Loucy (cell line): ENCODE data around the gene GALNT1.
"Not testable (repeated sequence)": the region's sequence is repeated elsewhere in the genome, so short reads cannot be mapped to it uniquely, and the experiment has no call there.

Experiments used
- H2AFZ ChIP-seq: fragments of 200-600 bp; sonication (generic); 2 replicates; pipeline ENCODE4 v1.6.0; 2016; ENCODE audit warnings: antibody characterized with exemption, mild to moderate bottlenecking, low read length, moderate library complexity
- H3F3A ChIP-seq: fragments of 200-600 bp; 2 replicates; pipeline ENCODE4 v1.6.0; 2016; ENCODE audit warnings: antibody characterized with exemption, low read depth, mild to moderate bottlenecking
- H3K27me3 ChIP-seq: fragments of 200-600 bp; sonication (generic); 2 replicates; pipeline ENCODE4 v1.6.1; 2014; ENCODE audit warnings: low read length, mild to moderate bottlenecking; ENCODE audit not compliant: insufficient read depth, poor library complexity, severe bottlenecking
- H3K36me3 ChIP-seq: fragments of 200-600 bp; sonication (generic); 2 replicates; pipeline ENCODE4 v1.6.1; 2016; ENCODE audit warnings: low read length; ENCODE audit not compliant: insufficient read depth
- H3K4me1 ChIP-seq: fragments of 200-600 bp; sonication (generic); 2 replicates; pipeline ENCODE4 v1.5.1; 2014; ENCODE audit warnings: low read length, mild to moderate bottlenecking; ENCODE audit not compliant: insufficient read depth, poor library complexity, severe bottlenecking
- H3K4me2 ChIP-seq: fragments of 200-600 bp; sonication (generic); 2 replicates; pipeline ENCODE4 v1.6.0; 2014; ENCODE audit warnings: antibody characterized with exemption, low read length, low read depth, mild to moderate bottlenecking; ENCODE audit not compliant: poor library complexity, severe bottlenecking
- H3K4me3 ChIP-seq: fragments of 200-600 bp; sonication (generic); 2 replicates; pipeline ENCODE4 v1.5.1; 2014; ENCODE audit warnings: low read length, mild to moderate bottlenecking, mixed read lengths; ENCODE audit not compliant: poor library complexity, severe bottlenecking
- H3K79me2 ChIP-seq: fragments of 200-600 bp; sonication (generic); 2 replicates; pipeline ENCODE4 v1.6.1; 2014; ENCODE audit warnings: low read length; ENCODE audit not compliant: insufficient read depth
- H3K9ac ChIP-seq: fragments of 200-600 bp; sonication (generic); 2 replicates; pipeline ENCODE4 v1.6.0; 2014; ENCODE audit warnings: mild to moderate bottlenecking, low read depth, low read length, moderate library complexity; ENCODE audit not compliant: poor library complexity, severe bottlenecking
- H3K9me2 ChIP-seq: fragments of 200-600 bp; sonication (generic); replicated peaks from 2 replicates; pipeline ENCODE4 v1.6.1; 2016; ENCODE audit warnings: low read depth, low read length, mixed read lengths
- H3K9me3 ChIP-seq: fragments of 200-600 bp; sonication (generic); 2 replicates; pipeline ENCODE4 v1.6.1; 2014; ENCODE audit warnings: mild to moderate bottlenecking, antibody characterized with exemption, low read length, low read depth; ENCODE audit not compliant: insufficient read depth
- H4K20me1 ChIP-seq: fragments of 200-600 bp; sonication (generic); 2 replicates; pipeline ENCODE4 v1.6.0; 2014; ENCODE audit warnings: antibody characterized with exemption, low read length, mild to moderate bottlenecking; ENCODE audit not compliant: insufficient read depth, poor library complexity, severe bottlenecking
- CTCF ChIP-seq: fragments of 200-600 bp; sonication (generic); conservative IDR thresholded peaks from 2 replicates; pipeline ENCODE4 v1.5.1; 2014; ENCODE audit warnings: mild to moderate bottlenecking, antibody characterized with exemption, low read length
- EZH2phosphoT487 ChIP-seq: fragments of 200-600 bp; IDR thresholded peaks from 2 replicates; pipeline ENCODE4 v1.6.1; 2018; ENCODE audit warnings: antibody characterized with exemption, mild to moderate bottlenecking, moderate library complexity, borderline replicate concordance

Gene GALNT1

DNA sequence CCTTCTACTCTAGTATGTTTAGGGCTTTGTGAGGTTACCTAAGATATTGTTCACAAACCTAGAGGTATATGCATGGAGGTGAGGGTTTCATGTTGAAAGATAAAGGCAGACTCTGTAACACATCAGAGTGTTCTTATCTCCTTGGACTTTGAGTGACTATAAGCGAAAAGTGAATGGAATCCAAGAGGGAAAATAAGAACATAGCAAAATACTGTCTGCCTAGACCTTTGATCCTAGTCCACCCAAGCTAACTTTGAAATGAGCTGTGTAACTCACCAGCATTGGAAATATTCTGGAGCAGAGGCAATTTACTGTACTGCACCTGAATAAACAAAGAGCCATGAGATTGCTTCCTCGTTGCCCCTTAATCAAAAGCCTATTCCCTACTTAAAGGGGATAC, 28.2 kb upstream of the GALNT1 start:
- Histone ChIP-seq H2AFZ (no peak overlapping the region), H3K27me3 (no peaks in the 10 kb centered on the region), H3K79me2 (no peaks in the 10 kb centered on the region), H3K4me2 (no peak overlapping the region), H3F3A (no peaks in the 10 kb centered on the region), H3K36me3 (no peaks in the 10 kb centered on the region), H3K4me1 (no peaks in the 10 kb centered on the region), H3K9ac (no peak overlapping the region), H3K4me3 (no peak overlapping the region), H3K9me2 (no peaks in the 10 kb centered on the region), H4K20me1 (no peaks in the 10 kb centered on the region), H3K9me3 (no peaks in the 10 kb centered on the region)
- TF ChIP-seq EZH2phosphoT487 (no peak), CTCF (no peak)

DNA sequence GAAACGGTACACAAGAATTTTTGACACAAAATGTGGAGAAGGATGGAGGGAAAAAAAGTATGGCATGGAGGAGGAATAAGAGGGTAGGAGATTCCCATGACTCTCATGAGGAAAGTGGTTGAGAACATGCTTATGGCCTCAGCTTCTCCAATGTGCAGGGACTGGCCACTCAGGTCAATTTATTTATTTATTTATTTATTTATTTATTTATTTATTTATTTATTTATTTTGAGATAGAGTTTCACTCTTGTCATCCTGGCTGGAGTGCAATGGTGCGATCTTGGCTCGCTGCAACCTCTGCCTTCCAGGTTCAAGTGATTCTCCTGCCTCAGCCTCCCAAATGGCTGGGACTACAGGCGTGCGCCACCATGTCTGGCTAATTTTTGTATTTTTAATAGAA, 26.0 kb upstream of the GALNT1 start:
- not testable (repeated sequence) for H3K36me3 ChIP-seq, H4K20me1 ChIP-seq, H2AFZ ChIP-seq, H3K4me3 ChIP-seq, H3K9me2 ChIP-seq, H3K9me3 ChIP-seq, H3K79me2 ChIP-seq, H3K4me2 ChIP-seq, H3K9ac ChIP-seq, H3K27me3 ChIP-seq, H3K4me1 ChIP-seq, H3F3A ChIP-seq

- Histone ChIP-seq H3K9ac (no peak overlapping the region), H3K4me1 (no peaks in the 10 kb centered on the region)
Observed at GRCh38 chr18:35559867-35560266, 21.7 kb upstream of the GALNT1 start.

More at GRCh38 chr18:35559867-35560266, 21.7 kb upstream of the GALNT1 start:
- TF ChIP-seq EZH2phosphoT487 (no peak), CTCF (no peak)
- H3K4me3 ChIP-seq = no peak overlapping the region
- no peak overlapping the region for H3K4me2 ChIP-seq
- no peaks in the 10 kb centered on the region for H3K9me2 ChIP-seq
- no peaks in the 10 kb centered on the region for H4K20me1 ChIP-seq
- no peaks in the 10 kb centered on the region for H3F3A ChIP-seq
- H3K79me2 ChIP-seq = no peaks in the 10 kb centered on the region
- H3K27me3 ChIP-seq = no peaks in the 10 kb centered on the region
- no peak overlapping the region for H2AFZ ChIP-seq
- no peaks in the 10 kb centered on the region for H3K9me3 ChIP-seq
- H3K36me3 ChIP-seq = no peaks in the 10 kb centered on the region
